GM18858 (cell line): ENCODE data around the gene GRIN2D.
"Not testable (repeated sequence)": the region's sequence is repeated elsewhere in the genome, so short reads cannot be mapped to it uniquely, and the experiment has no call there.

Source experiments
- ATAC-seq: cut with Tn5 transposase; IDR thresholded peaks from one replicate; pipeline ENCODE4 v1.9.1; 2021; ENCODE audit not compliant: unreplicated experiment

The GRIN2D gene

DNA sequence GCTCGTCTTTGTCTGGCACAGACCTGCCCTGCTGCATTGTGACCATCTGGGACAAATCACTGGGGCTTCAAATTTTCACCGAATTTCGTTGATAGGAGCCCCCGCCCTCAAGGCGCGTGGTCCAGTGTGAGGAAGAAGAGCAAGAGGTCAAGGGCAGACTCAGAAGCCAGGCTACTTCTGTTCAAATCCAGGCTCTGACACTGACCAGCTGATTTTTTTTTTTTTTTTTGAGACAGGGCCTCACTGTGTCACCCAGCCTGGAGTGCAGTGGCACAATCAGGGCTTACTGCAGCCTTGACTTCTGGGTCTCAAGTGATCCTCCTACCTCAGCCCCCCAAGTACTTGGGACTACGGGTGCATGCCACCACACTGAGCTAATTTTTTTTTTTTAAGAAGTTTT is 22.1 kb upstream of the GRIN2D start:
- ATAC-seq = no peak

DNA sequence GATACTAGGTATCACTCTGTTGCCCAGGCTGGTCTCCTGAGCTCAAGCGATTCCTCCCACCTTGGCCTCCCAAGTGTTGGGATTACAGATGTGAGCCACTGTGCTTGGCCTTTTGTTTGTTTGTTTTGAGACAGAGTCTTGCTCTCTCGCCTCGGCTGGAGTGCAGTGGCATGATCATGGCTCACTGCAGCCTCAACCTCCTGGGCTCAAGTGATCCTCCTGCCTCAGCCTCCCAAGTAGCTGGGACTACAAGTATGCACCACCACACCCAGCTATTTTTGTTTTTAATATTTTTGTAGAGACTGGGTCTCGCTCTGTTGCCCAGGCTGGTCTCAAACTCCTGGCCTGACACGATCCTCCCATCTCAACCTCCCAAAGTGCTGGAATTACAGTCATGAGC is 21.7 kb upstream of the GRIN2D start:
- not testable (repeated sequence) for ATAC-seq

DNA sequence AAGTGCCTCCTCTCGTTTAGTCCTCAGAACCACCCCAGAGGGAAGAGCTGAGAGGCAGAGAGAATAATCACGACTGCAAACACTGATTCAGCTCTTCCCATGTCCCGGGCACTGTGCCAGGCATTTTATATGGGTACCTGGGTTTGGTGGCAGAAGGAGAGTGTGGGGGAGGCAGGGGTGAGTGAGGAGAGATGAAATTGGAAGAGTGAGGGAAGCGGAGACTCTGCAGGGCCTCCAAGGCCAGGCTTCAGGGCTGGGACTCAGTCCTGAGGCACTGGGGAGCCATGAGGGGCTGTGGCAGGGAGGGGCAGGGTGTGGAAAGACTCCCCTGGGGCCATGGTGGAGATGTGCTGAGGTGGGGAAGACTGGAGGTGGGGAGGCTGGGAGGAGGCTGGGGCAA is 20.6 kb upstream of the GRIN2D start:
- ATAC-seq = no peak

DNA sequence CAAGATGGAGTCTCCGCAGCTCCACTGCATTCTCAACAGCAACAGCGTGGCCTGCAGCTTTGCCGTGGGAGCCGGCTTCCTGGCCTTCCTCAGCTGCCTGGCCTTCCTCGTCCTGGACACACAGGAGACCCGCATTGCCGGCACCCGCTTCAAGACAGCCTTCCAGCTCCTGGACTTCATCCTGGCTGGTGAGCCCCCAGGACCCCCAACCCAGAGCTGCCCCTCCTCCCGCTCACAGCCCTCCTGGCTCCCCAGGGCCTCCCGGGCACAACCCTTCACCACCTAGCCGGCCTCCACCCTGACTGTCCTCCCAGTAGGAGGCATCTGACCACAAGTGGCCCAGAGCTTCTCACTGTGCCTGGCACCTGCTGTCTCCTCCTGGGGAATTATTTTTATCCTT is 19.9 kb upstream of the GRIN2D start:
- no peak for ATAC-seq

DNA sequence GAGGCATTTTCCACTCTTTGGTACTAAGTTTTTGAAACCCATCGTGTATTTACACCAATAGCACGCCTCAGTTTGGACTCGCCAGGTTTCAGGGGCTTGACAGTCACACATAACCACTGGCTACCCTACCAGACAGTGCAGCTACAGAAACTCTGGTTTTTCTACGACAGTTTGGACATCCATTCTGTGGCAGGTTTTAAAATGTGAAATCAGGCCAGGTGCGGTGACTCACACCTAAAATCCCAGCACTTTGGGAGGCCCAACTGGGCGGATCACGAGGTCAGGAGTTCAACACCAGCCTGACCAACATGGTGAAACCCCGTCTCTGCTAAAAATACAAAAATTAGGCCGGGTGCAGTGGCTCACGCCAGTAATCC is 15.3 kb upstream of the GRIN2D start:
- no peak for ATAC-seq

DNA sequence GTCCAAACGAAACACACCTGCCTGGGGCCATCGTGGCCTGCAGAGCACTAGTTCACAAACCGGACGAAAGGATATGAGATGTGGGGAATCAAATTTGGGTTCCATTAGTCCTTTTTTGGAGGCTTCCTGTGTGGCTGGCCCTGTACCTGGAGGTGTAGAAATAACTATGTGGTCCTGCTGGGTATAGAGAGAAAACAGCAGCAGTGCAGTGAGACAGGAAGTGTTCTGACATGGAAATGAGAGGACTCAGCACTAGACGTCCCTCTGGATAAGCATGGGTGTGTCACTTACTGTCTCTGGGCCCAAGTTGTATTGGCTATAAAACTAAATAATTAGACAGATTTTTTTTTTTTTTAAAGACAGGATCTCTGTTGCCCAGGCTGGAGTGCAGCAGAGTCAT is 14.4 kb upstream of the GRIN2D start:
- no peak for ATAC-seq

DNA sequence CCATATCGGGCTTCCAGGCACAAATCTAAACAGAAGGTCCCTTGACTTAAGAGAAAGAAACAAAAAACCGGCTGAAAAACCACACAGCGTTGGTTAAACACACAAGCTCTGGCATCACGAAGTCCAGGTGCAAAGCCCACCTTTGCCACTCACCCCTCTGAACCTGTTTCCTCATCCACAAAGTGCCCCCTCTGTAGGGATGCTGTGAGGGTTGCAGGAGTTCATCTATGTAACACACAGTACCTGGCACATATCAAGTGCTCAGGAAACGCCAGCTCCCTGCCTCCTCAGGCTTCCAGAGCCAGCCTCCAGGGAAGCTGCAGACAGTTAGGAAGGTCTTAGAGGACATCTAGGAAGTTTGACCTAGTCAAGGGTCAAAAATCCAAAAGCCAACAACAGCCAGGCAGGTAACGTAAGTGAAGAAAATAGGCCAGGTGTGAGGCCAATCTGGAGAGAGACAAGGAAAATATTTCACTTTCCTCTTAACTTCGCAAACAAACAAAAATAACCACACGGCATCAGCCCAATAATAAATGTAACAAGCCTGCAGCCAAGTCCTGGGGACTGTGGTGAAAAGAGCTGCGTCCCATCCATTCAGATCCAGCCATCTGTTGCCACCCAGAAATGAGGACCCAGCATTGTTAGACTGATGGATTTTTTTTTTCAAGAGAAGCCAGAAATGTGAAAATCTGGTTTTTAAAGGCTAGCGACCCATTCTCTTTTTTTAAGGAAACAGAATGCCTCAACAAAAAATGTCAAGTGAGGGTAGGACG is 12.1 kb upstream of the GRIN2D start:
- no peak for ATAC-seq

DNA sequence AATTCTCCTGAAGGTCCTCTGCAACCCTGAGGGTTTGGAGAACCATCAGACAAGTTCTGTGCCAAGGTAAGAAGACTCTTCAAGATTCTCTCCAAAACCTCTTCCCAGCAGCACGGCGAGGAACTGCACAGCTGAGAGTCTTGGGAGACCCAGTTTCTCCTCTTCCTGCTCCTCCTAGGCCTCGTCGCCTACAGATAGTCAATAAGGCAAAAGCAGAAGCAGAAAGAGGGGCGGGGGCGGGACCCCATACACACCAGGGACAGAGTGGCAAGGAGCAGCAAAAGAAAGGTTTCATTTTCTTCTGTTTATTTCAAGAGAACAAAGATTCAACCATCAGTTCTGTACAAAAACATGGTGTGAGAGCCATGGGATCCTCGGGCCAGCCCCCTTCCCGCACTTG is 11.2 kb upstream of the GRIN2D start:
- no peak for ATAC-seq

DNA sequence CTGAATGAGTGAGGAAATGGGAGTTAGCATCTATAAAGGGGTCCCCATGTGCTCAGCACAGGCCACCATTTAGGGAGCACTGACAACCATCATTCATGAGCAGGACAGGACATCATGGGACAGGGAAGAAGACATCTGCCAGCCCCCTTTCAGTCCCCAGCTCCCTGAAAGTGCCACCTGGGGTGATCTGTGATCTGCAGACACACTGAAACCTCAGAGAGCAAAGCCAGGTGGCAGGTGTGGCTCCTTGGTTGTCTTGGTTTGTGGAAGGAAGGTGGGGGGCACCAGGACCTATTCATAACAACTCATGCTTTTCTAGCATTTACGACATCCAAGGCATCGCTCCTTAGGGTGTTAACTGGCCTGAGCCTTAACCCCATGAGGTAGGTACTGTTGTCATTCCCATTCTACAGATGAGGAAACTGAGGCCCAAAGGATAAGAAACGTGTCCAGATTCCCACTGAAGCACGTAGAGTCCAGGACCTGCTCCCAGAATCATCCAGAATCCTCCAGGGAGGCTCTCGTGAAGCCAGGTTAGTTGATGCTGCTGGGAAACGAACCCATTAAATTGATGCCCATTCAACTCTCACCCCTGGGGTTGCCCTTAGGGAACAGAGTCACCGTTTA is 7.9 kb upstream of the GRIN2D start:
- no peak for ATAC-seq

DNA sequence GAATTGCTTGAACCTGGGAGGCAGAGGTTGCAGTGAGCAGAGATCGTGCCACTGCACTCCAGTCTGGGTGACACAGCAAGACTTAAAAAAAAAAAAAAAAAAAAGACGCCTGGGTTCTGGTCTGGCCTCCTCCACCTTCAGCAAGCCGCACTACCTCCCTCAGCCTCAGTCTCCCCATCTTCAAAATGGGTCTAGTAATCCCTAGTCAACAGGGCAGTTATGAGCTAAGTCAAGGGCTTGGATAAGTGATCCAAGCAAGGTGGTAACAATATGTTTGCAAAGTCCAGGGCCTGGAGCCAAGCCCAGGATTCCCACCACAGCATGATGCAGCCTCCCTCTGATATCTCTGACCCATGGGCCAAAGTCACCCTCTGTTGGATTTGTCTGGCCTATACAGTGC is 6.5 kb upstream of the GRIN2D start:
- no peak for ATAC-seq

DNA sequence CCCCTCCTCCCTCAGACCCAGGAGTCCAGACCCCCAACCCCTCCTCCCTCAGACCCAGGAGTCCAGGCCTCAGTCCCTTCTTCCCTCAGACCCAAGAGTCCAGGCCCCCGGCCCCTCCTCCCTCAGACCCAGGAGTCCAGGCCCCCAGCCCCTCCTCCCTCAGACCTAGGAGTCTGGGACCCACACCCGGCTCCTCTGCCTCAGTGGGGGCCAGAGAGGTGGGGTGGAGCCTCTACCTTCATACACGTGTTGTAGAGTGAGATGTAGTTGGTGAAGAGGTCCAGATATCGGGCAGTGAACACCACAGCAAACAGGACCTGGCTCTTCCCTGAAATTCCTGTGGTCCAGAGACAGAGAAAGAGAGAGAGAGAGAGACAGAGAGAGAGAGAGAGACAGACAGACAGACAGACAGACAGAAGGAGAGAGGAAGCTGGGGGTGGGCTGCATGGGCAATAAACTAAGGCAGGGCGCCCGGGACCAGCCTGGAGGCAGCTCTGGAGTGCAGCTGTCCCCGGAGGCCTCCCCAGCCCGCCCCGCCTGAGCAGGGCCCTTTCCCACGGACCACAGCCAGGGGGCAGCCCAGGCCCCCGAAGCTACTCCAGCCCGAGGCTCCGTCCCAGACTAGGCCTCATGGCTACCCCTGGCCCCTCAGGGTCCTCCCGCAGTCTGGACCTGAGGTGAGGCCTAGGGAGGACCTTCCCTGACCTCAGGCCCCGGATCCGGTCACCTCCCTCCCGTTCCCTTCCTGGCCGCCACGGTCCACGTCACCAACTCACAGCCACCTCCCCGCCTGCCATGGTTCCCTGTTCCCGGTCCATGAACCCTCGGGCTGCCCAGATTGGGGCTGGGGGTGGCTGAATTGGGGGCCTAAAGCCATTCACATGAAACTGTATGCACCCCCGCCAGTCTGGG is 3.0 kb upstream of the GRIN2D start:
- no peak for ATAC-seq

DNA sequence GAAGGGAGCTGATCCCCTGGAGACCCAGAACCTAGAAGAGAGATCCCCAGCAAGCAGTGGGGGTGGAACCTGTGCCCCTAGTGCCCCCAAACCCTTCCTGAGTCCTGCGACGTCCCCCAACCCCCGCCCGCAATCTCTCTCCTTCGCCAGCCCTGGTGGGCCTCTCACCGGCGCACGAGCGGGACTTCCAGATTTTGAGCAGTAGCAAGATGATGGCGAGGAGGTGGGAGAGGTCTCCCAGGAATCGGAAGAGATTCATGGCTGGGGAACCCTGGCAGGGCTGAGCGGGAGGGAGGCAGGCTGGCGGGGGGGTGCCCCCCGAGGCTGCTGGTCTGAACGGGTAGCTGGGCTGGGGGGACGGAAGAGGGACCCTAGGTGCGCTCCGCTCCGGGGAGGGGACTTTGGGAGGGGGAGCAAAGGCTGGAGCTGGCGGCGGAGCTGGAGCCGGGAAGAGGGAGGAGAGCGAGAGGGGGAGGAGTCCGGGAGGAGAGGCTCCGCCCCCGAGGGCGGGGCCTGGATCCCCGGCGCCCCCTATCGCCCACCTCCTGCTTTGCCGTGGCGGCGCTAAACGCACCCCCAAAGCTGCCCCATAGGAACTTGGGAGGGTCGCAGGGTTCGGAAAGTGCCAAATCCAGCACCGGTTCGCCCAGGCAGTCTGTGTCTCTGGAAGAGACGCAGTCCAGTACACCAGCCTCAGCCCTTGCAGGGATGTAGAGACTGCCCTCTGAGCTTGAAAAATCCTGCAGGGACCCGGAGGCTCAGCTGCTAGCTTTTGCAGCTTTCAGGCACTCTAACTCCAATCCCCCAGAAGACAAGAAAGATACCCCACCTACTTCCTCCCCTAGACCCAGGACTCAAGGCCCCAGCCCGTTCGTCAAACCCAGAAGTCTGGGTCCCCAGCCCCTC is 2.1 kb upstream of the GRIN2D start, which contains the start of gene KDELR1:
Gene KDELR1 (minus strand): TSS at position 452 of the 906 bp plus-strand sequence. CDS start 193 bp downstream, at position 259.
- no peak for ATAC-seq

DNA sequence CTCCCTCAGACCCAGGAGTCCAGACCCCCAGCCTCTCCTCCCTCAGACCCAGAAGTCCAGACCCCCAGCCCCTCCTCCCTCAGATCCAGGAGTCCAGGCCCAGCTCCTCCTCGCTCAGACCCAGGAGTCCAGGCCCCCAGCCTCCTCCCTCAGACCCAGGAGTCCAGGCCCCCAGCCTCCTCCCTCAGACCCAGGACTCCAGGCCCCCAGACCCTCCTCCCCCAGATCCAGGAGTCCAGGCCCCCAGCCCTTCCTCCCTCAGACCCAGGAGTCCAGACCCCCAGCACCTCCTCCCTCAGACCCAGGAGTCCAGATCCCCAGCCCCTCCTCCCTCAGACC is 1.5 kb upstream of the GRIN2D start:
- ATAC-seq = not testable (repeated sequence)

DNA sequence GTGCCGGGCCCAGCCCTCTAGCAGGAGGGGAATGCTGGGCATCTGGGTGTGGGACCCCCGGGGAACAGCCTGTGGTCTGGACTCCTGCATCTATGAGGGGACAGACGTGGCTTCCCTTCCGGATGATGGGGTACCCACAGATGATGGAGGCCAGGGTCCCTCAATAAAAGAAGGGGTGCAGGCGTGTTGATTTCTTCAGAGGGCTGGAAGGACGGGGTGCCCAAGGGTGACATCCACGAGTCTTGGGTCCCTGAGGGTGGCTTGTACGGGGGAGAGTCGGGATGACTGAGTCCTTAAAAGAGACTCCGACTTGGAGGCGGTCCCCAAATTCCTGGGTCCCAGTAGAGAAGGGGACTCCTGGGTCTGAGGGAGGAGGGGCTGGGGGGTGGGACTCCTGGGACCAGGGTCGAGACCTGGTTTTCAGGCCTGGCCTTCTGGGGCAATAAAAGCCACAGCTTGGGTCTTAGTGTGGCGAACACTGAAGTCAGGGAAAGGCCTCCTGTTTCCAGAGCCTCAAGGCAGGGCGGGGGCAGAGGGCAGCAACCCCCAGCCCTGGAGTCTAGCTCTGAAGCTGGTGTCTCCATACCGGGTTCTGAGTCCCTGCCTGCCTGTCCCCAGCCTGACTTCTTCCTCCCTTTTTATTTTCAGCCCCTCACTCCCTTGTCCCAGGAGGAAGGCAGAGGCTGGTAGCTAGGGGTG is 459 bp upstream of the GRIN2D start:
- no peak for ATAC-seq

DNA sequence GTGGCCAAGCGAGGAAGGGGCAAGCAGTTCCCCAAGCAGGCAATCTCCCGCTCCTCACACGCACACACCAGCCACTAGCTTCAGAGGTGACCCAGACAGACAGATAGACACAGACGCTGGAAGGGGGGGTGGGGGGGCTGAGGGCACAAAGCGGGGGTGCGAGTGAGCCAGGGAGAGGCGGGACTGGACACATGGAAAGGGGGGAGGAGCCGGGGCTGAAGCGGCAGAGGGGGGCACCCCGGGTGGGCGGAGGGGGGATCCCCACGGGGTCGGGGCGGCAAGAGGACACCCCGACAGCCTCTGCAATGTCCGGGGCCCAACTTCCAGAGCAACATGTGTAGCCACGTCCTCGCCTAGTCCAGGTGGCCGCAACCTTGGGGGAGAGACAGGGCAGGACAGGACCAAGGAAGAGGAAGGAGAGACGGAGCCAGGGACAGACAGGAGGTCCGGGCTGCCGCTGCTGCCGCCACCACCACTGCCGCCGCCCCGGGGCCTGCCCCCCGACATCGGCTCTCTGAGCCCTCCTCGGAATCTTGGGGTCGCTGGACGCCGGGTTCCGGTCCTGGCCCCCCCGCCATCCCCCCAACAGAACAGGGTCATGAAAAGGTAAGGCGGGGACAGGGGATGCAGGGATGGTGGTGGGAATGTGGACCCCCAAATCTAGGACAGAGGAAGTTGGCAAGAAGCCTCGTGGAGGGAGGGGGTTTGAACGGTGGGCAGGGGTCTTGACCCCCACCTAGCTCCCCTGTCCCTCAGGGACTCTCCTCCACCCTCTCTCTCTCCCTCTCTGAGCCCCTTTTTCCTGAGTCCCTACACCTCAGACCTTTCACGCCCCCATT is 1.1 kb downstream of the GRIN2D start:
- no peak for ATAC-seq

DNA sequence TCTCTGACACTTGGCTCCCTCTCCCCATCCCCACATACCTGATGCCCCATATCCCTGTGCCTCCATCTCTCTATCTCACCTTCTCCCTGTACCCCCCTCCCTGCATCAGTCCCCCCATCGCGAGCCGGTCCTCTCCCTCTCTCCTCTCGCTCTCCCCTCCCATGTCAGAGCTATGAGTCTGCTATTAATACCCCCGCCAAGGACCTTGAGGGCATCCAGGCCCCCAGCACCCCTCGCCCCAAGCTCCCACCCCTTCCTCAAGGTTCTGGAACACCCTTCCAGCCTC is 1.6 kb downstream of the GRIN2D start:
- ATAC-seq = no peak

DNA sequence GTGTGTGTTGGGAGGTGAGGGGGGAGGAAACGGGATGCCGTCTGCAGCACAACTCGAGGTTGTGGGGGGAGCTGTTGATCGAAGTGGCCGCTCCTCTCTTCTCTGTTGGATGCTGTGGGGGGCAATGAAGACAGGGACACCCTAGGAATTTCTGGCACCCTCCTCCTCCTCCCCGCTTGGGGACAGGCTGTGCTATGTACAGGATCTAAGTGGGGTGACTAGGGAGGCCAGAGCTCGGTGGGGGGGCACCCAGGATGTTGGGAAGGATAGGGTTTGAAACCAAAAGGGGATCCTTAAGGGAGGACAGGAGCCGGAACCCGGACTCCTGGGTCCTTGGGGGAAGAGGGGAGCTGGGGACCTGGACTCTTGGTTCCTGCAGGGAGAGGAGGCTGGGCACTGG is 2.0 kb downstream of the GRIN2D start:
- ATAC-seq = no peak

DNA sequence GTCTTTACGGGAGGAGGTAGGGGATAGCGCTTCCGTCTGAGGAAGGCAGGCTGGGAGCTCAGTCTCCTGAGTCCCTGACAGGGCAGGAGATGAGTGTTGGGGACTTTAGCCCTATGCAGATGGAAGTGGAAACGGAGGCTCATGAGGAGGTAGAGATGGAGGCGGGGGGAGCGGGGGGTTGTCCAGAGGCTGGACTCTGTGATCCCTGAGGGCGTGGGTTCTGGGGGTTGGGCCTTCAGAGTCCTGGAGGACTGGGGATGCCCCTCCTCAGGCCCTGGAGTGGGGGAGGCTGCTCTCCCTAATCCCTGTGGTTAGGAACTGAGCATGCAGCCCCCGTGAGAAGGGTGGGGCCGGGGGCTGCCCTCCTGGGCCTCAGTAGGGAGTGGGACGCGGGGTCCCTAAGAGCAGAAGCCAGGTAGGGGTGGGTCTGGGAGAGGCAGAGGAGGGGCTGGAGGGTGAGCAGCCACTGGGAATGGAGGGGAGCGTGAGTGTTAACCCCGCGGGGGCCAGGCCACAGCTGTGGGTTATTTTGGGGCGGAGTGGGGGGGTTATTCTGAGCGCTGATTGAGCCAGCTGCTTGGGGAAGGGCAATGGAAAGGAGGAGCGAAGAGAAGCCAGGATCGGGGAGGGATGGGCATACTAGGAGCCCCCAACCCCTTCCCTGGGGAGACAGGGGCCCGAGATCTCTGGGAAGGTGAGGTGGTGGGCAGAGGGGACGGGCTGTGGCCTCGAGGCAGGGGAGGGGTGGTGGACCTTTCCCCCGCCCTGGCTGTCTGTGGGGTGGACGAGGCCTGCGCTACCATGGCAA is 2.8 kb downstream of the GRIN2D start:
- no peak for ATAC-seq

DNA sequence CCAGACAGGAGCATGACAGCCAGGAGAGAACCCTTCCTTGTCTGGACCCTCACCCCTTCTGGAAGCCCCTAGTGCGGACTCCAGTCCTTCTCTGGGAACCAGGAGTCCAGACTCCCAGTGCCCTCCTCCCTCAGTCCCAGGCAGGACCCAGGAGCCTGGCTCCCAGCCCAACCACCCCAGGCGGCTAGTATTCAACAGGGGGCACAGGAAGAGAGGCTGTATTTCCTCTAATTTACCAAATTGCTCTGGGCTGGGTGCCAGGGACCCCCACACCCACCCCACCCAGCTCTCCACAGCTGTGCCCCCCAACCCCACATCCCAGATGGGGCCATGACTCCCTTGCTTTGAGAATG is 3.3 kb downstream of the GRIN2D start:
- no peak for ATAC-seq
